ENCODE measurements around the gene PHYKPL.

Gene PHYKPL

DNA sequence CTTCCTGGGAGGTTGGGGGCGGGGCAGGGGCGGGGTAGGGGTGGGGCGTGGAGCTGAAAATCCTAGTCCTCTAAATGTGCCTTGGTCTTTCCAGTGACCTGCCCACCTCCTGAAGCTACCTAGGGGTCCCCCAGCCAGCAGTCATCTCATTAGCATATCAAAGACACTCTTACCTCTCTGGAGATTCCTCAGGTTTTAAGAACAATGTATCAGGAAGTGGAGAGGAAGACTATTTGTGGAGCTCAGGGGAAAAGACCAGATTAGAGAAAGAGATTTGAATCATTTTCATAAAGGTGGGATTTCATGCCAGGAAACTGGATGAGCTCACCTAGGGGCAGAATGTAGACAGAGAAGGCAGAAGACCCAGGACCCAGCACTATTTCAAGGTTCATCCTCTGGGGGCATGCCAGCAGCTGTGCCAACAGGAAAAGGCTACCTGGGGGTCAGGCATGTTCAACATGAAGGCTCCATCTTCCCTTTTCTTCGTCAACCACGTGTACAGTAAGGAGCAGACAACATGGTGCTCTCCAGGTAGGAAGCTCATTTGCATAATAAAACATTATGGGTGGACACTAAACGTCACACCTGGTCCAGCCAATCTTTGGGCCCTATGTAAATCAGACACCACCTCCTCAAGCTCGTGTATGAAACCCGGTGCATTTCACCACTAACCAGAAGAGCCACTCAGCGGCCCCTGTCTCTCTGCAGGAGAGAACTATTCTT is 52.3 kb downstream of the PHYKPL start:
- DNase-seq, result no peak

DNA sequence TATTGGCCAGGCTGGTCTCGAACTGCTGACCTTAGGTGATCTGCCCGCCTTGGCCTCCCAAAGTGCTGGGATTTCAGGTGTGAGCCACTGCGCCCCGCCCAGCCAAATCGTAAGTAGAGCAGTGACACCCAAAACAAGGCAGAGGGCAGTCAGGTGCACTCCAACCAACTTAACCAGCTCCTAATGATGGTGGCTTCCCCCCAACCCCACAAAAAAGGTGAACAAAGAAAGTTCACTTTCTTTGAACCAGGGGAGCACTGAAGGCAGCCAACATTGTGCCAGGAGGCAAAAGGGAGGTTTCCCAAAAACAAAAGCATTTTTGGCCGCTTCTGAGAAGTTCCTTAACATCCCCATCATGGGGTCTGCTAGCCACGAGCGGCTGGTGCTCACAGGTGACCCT is 55.0 kb downstream of the PHYKPL start:
- DNase-seq, result no peak

GRCh38 chr5:178176791-178177190 is 55.8 kb downstream of the PHYKPL start:
- DNase-seq, result no peak

- DNase-seq, result no peak
Observed at GRCh38 chr5:178174456-178174855, 58.1 kb downstream of the PHYKPL start.

GRCh38 chr5:178170455-178170854 is 62.1 kb downstream of the PHYKPL start:
- no peak for DNase-seq

- DNase-seq, result no peak
Observed at GRCh38 chr5:178165581-178165980, 67.0 kb downstream of the PHYKPL start.

DNA sequence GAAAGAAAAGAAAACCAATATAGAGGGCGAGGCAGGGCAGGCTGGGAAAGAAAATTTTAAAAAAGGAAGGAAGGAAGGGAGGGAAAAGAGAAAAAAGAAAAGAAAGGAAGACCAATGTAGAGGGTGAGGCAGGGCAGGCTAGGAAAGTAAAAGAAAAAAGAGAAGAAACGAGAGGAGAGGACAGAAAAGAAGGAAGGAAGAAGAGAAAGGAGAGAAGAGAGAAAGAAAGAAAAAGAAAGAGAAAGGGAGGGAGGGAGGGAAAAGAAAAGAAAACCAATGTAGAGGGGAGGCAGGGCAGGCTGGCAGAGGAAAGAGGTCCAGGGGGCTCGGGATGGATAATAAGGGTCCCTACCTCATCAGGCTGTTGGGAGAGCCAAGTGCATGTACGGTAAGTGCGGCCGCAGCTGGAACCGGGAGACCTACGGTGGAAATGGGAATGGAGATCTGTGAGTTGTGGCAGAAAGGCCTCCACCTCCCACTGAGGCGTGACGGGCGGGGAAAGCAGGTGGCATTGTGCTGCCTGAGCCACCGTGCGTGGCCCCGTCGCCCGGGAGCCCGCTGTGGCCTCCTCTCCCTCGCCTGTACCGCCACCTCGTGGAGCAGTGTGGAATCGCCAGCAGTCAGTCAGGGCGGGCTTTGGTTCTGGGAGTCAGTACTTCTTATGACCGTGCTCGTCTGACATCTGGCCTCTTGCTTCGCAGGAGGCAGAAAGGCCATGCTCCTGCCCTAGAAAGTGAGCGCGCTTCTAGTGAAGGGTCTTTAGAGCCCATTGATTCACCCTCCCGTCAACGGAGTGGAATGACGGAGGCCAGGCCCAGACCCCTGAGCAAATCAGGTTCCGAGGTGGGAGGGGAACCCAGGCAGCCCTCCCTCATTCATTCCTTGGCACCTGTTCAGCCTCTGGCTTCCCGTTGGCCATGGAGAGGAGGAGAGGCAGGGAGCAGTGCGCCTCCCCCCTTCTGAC is 68.5 kb downstream of the PHYKPL start:
- peak; percentile 73 for DNase-seq

- no peak for DNase-seq
Observed at GRCh38 chr5:178162481-178162880, 70.1 kb downstream of the PHYKPL start.

DNA sequence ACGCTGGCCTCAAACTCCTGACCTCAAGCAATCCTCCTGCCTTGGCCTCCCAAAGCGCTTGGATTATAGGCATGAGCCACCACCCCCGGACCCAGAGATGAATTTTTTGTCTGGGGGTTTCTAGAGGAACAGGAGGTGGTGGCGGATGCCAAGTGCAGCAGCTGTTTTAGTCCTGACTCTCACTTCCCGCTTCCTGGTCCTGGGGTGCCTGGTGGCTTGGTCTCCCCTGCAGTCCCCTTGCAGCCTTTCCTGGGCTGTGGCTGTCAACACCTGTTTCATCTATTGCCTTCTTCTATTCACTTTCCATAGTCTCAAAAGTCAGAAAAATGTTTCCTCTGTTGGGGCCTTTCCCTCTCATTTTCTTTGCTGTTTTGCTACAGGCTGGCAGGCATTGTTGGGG is 72.4 kb downstream of the PHYKPL start:
- no peak for DNase-seq

Data from NCI-H2171 treated with DMSO at 0.1 percent for 48 hours (cell line).